GM19452 (cell line): ENCODE data around the gene AIF1.
"Not testable (repeated sequence)": the region's sequence is repeated elsewhere in the genome, so short reads cannot be mapped to it uniquely, and the experiment has no call there.

ENCODE experiments used
- ATAC-seq: cut with Tn5 transposase; IDR thresholded peaks from one replicate; pipeline ENCODE4 v1.9.1; 2021; ENCODE audit not compliant: unreplicated experiment

Gene AIF1

GRCh38 chr6:31580807-31581433 lies 34.1 kb upstream of the AIF1 start:
- peak; percentile 70 for ATAC-seq

DNA sequence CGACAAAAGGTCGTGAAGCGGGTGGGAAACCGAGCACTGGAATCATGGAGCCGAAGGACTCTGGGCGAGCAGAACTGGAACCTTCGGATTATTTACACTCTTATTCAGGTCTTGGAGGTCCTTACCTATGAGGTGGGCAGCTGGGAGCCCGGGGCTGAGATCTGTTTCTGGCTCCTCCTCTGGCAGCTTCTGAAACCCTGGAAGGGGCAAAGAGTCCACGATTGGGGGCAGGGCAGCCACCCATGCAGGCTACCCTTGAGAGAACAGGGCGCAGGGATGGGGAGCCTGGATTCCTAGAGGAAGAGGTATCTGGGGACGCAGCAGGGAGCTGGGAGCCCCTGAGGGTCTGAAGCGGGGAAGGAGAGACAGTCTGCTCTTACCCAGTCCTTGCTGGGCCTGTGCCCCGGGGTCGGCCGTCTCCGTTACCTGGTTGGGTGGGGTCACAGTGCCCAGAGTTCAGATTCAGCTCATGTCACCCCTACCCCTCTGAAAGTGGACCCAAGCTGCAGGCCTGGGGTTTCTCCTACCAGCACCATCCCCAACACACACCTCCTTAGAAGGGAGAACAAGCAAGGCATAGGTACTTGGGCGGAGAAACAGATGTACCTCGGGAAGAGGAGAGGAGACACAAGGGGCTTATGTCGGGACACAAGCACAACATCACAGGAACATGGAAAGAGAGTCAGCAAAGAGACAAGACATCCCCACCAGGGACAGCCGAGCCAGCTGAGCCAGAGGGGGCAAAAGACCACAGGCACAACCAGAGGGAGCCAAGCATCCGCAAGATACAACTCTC lies 33.4 kb upstream of the AIF1 start:
- no peak for ATAC-seq

GRCh38 chr6:31582230-31582643 lies 32.8 kb upstream of the AIF1 start, which contains the start of gene LTB:
Gene LTB, minus strand, starts transcription at chr6:31582424. Its CDS starts 7 bp downstream, at chr6:31582417.
- no peak for ATAC-seq

DNA sequence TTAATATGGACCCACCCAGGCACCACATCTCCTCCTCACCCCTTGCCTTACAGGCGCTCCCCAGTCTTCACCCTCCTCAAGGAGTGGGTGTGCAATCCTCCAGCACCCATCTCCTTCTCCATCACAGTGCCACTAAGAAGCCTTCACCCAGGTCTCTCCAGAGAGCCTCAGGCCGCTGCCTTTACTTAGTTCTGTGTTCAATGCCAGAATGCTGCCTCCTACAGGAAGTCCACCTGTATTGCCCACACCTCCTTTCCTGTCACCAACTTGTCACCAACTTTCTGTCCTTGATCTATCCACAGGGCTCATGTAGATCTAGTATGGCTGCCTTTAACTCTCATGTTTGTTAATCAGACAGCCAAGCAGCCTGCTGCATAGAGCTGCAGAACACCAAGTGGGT lies 29.5 kb upstream of the AIF1 start:
- no peak for ATAC-seq

DNA sequence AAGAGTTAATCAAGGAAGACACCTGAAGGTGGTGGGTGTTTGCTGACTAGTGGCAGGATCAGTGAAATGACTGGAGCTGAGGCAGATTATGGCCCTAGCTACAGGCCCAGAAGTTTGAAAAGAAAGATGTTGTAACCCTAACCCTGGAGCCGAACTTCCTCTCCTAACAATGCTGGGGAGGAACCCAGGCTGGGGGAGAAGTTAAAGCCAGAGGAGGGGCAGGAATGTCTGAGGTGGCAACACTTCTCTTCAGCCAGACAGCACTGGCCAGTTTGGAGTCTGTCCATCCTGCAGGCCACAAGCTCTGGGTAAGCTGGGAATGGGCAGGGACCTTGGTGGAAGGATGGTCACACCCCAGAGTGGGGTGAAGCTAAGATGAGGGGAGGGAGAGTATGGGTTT lies 29.0 kb upstream of the AIF1 start, which contains the start of gene LST1:
Gene LST1, plus strand, starts transcription at position 270 of the 400 bp plus-strand sequence. CDS start 1,023 bp downstream, outside the sequence.
- no peak for ATAC-seq

- no peak for ATAC-seq
These were observed 28.3 kb upstream of the AIF1 start for GRCh38 chr6:31586599-31587281.

GRCh38 chr6:31587791-31588777 lies 26.9 kb upstream of the AIF1 start:
- ATAC-seq = no peak

DNA sequence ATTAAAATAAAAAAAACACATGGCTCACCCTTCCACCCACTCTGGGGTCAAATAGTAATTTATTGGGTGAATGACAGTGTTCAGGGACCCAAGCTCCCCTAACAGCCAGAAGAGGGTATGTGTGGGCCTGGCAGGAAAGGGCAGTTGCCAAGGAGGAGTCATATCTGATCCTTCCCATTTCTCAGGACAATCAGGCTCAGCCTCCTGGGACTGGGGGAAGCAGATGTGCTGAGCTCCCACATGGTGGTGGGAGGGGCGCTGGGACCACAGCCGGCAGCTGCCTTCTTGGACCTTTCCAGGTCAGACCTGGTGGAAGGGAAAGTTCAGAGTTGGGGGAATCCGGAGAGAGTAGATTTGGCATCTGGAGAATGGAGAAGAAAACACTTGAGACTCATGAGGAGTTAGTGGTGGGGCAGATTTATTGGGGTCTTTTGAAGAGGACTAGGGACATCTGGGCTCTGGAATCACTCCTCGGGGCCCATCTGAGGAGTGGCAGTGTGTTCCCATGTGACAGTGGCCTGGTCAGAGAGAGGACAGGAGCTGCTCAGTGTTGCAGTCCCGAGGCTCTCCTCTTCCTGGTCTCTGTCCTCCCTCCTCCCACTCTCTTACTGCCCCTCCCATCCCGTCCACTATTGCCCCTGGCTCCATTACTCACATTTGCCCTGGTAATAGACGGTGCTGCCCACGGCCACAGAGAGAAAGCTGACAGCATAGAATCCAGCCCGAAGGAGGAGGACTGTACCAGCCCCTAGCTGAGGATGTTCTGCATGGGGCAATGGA lies 26.0 kb upstream of the AIF1 start:
- ATAC-seq = no peak

DNA sequence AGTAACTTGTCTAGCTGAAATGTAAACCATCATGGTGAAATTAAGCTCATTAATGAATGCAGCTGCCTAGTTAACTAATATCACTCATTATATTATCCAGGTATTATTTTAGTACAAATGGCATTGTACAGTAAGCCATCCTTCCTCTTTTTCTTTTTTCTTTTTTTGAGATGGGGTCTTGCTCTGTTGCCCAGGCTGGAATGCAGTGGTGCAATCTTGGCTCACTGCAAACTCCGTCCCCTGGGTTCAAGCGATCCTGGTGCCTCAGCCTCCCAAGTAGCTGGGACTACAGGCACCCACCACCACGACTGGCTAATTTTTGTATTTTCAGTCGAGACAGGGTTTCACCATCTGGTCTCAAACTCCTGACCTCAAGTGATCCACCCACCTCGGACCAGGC lies 24.3 kb upstream of the AIF1 start:
- not testable (repeated sequence) for ATAC-seq

DNA sequence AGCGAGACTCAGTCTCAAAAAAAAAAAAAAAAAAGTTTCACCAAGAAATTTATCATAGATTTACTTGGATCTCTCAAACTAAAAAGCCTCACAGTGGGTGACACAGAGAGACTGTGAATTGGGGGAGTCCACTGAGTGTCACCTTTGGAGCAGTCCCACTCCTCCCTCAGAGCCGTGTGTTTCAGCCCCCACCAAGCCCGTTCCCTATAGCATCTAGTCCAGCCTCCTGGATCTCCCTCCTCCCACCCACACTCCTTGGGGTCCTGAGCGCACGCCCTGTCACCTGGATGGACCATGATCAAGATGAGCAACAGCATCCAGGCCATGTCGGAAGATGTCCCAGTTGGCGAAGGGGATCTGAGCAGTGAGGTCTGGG lies 22.6 kb upstream of the AIF1 start:
- ATAC-seq = no peak

GRCh38 chr6:31597006-31597405 lies 18.0 kb upstream of the AIF1 start:
- no peak for ATAC-seq

- no peak for ATAC-seq
These were observed 7.7 kb upstream of the AIF1 start for GRCh38 chr6:31607317-31607716.

GRCh38 chr6:31609519-31610406 lies 5.3 kb upstream of the AIF1 start:
- ATAC-seq = no peak

GRCh38 chr6:31610968-31611367 lies 4.1 kb upstream of the AIF1 start:
- ATAC-seq = no peak

DNA sequence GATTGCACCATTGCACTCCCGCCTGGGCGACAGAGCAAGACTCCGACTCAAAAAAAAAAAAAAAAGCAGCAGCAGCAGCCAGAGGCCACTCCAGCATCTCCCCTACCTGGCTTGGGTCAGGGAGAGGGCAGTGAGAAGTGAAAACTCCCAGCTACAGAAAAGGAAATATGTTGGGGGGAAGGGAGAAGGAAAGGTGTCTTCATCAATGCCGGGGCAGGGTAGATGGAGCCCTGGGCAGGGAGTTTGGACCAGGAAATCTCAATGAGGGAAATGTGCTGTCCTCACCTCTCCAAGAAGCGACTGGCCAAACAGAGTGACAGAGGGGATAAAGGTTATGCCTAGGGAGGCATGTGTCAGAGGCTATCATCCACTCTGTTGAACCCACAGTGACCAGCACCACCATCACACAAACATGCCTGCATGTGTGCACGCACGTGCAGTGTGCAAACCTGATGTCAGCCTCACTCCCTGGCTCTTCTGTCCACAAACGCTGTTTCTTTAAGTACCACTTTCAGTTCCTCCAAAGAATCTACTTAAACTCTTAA lies 887 bp upstream of the AIF1 start:
- no peak for ATAC-seq

GRCh38 chr6:31615748-31616147 lies 714 bp downstream of the AIF1 start:
- ATAC-seq = no peak

- no peak for ATAC-seq
These were observed 2.0 kb downstream of the AIF1 start for GRCh38 chr6:31617010-31617409.

- peak; percentile 72 for ATAC-seq
These were observed 5.0 kb downstream of the AIF1 start for GRCh38 chr6:31619805-31620585.
